H9 (cell line): ENCODE data around the gene NPTN. TPM values are rescaled to one million over a fixed set of nuclear protein-coding genes. Genes with fewer than 3 reads are reported as not detected.

Source experiments
- DNase-seq: peaks from one replicate; pipeline ENCODE4 v3.0.0-alpha.2; 2017
- H2AFZ ChIP-seq: one replicate; pipeline ENCODE4 v1.6.1; 2013; ENCODE audit warnings: mild to moderate bottlenecking, low read length, control low read depth, moderate library complexity
- H2AK5ac ChIP-seq: 2 replicates; pipeline ENCODE4 v1.6.1; 2013; ENCODE audit warnings: low read length, control low read depth, mixed read lengths; ENCODE audit not compliant: insufficient read length
- H2BK120ac ChIP-seq: one replicate; pipeline ENCODE4 v1.6.1; 2013; ENCODE audit warnings: low read depth, mild to moderate bottlenecking, low read length, control low read depth, inconsistent platforms; ENCODE audit not compliant: poor library complexity, severe bottlenecking
- H2BK12ac ChIP-seq: 2 replicates; pipeline ENCODE4 v1.6.1; 2013; ENCODE audit warnings: low read length, control low read depth, mixed read lengths, low read depth; ENCODE audit not compliant: insufficient read length
- H2BK15ac ChIP-seq: 2 replicates; pipeline ENCODE4 v1.6.1; 2013; ENCODE audit warnings: low read depth, low read length, control low read depth
- H2BK20ac ChIP-seq: one replicate; pipeline ENCODE4 v1.6.1; 2013; ENCODE audit warnings: low read depth, mild to moderate bottlenecking, low read length, control low read depth, inconsistent platforms; ENCODE audit not compliant: poor library complexity, severe bottlenecking
- H2BK5ac ChIP-seq: 2 replicates; pipeline ENCODE4 v1.6.1; 2013; ENCODE audit warnings: low read length, control low read depth, mixed read lengths; ENCODE audit not compliant: insufficient read length
- H3K14ac ChIP-seq: 2 replicates; pipeline ENCODE4 v1.6.1; 2013; ENCODE audit warnings: low read length, control low read depth; ENCODE audit not compliant: insufficient read depth
- H3K18ac ChIP-seq: 2 replicates; pipeline ENCODE4 v1.6.1; 2013; ENCODE audit warnings: low read depth, mild to moderate bottlenecking, mixed read lengths, low read length, control low read depth; ENCODE audit not compliant: insufficient read length
- H3K23ac ChIP-seq: 2 replicates; pipeline ENCODE4 v1.6.1; 2013; ENCODE audit warnings: low read length, control low read depth, mixed read lengths, low read depth; ENCODE audit not compliant: insufficient read length
- H3K23me2 ChIP-seq: 2 replicates; pipeline ENCODE4 v1.6.1; 2013; ENCODE audit warnings: low read depth, mild to moderate bottlenecking, mixed read lengths, low read length, control low read depth; ENCODE audit not compliant: insufficient read length, poor library complexity, severe bottlenecking
- H3K27ac ChIP-seq: 2 replicates; pipeline ENCODE4 v1.5.1; 2013; ENCODE audit warnings: low read length, control low read depth, mixed read lengths, low read depth; ENCODE audit not compliant: insufficient read length
- H3K27me3 ChIP-seq: 2 replicates; pipeline ENCODE4 v1.6.1; 2013; ENCODE audit warnings: low read length, control low read depth, inconsistent platforms; ENCODE audit not compliant: insufficient read depth
- H3K4ac ChIP-seq: 2 replicates; pipeline ENCODE4 v1.6.1; 2013; ENCODE audit warnings: low read depth, mild to moderate bottlenecking, control low read depth, inconsistent platforms, low read length, moderate library complexity
- H3K4me1 ChIP-seq: 2 replicates; pipeline ENCODE4 v1.6.1; 2013; ENCODE audit warnings: low read length, control low read depth, inconsistent platforms; ENCODE audit not compliant: insufficient read depth
- H3K4me2 ChIP-seq: 2 replicates; pipeline ENCODE4 v1.6.1; 2013; ENCODE audit warnings: low read length, control low read depth, mixed read lengths; ENCODE audit not compliant: insufficient read length, insufficient read depth
- H3K56ac ChIP-seq: 2 replicates; pipeline ENCODE4 v1.6.1; 2013; ENCODE audit warnings: low read depth, mild to moderate bottlenecking, mixed read lengths, low read length, control low read depth; ENCODE audit not compliant: insufficient read length
- H3K79me1 ChIP-seq: 2 replicates; pipeline ENCODE4 v1.6.1; 2013; ENCODE audit warnings: low read depth, mild to moderate bottlenecking, moderate library complexity, low read length, control low read depth, inconsistent platforms; ENCODE audit not compliant: insufficient read depth, poor library complexity, severe bottlenecking
- H3K79me2 ChIP-seq: 2 replicates; pipeline ENCODE4 v1.6.1; 2013; ENCODE audit warnings: low read length, control low read depth, inconsistent platforms; ENCODE audit not compliant: insufficient read depth
- H3K9ac ChIP-seq: 2 replicates; pipeline ENCODE4 v1.6.1; 2013; ENCODE audit warnings: low read length, control low read depth, mixed read lengths; ENCODE audit not compliant: insufficient read length; ENCODE audit errors: extremely low read depth
- H3K9me3 ChIP-seq: one replicate; pipeline ENCODE4 v1.6.1; 2013; ENCODE audit warnings: low read depth, low read length, inconsistent platforms; ENCODE audit not compliant: control insufficient read depth
- H3T11ph ChIP-seq: one replicate; pipeline ENCODE4 v1.6.1; 2013; ENCODE audit warnings: mild to moderate bottlenecking, low read length, control low read depth, inconsistent platforms
- H4K20me1 ChIP-seq: one replicate; pipeline ENCODE4 v1.6.1; 2013; ENCODE audit not compliant: control insufficient read depth, insufficient read length, insufficient read depth
- H4K5ac ChIP-seq: 2 replicates; pipeline ENCODE4 v1.6.1; 2013; ENCODE audit warnings: low read depth, mild to moderate bottlenecking, mixed read lengths, low read length, control low read depth; ENCODE audit not compliant: insufficient read length
- H4K8ac ChIP-seq: replicated peaks from 2 replicates; pipeline ENCODE4 v1.6.1; 2013; ENCODE audit warnings: low read length, control low read depth, mixed read lengths, low read depth; ENCODE audit not compliant: insufficient read length
- H4K91ac ChIP-seq: 2 replicates; pipeline ENCODE4 v1.6.1; 2013; ENCODE audit warnings: low read depth, mild to moderate bottlenecking, moderate library complexity, mixed read lengths, low read length, control low read depth; ENCODE audit not compliant: insufficient read length
- H3K27ac Mint-ChIP-seq, 3 experiments: 2 replicates in 2 of 3; 3 replicates in 1 of 3; pipeline ENCODE4 v1.8.0; 2020 to 2021; ENCODE audit warnings: mixed read lengths in 3 of 3, mild to moderate bottlenecking in 1 of 3, moderate library complexity in 1 of 3
- H3K27me3 Mint-ChIP-seq: 2 replicates; pipeline ENCODE4 v1.8.0; 2021; ENCODE audit warnings: low read depth, mild to moderate bottlenecking, moderate library complexity, mixed read lengths
- H3K36me3 Mint-ChIP-seq, 3 experiments: 2 replicates in 2 of 3; 3 replicates in 1 of 3; pipeline ENCODE4 v1.8.0; 2020 to 2021; ENCODE audit warnings: low read depth in 3 of 3, mixed read lengths in 3 of 3; ENCODE audit not compliant: insufficient read depth in 1 of 3
- H3K4me1 Mint-ChIP-seq, 2 experiments: 2 replicates each; pipeline ENCODE4 v1.8.0; 2020; ENCODE audit warnings: mixed read lengths in 2 of 2
- H3K4me3 Mint-ChIP-seq, 2 experiments: 2 replicates in 1 of 2; 3 replicates in 1 of 2; pipeline ENCODE4 v1.8.0; 2020 to 2021; ENCODE audit warnings: mild to moderate bottlenecking in 2 of 2, mixed read lengths in 2 of 2, moderate library complexity in 1 of 2
- H3K9me3 Mint-ChIP-seq, 2 experiments: 2 replicates in 1 of 2; 3 replicates in 1 of 2; pipeline ENCODE4 v1.8.0; 2020; ENCODE audit warnings: mild to moderate bottlenecking in 2 of 2, mixed read lengths in 2 of 2, moderate library complexity in 1 of 2
- WGBS: extraction: QIAGEN DNeasy Blood & Tissue Kit; methylation state at CpG from one replicate; pipeline ENCODE4 v1.1.7; 2013; ENCODE audit warnings: missing lambda C conversion rate, low lambda C conversion rate, mixed read lengths; ENCODE audit not compliant: insufficient read length; ENCODE audit errors: extremely low coverage; 5-methylcytosine and 5-hydroxymethylcytosine counted together
- total RNA-seq: library from RNA; stranded (reverse); gene quantifications from 2 replicates; pipeline ENCODE4 v1.2.1, GENCODE V29; 2021
- TF ChIP-seq, protein P1 (sequence below): fragments of 200-600 bp; sonication (generic); conservative IDR thresholded peaks from 3 replicates; pipeline ENCODE4 v1.8.0; 2021; ENCODE audit warnings: antibody characterized with exemption, mild to moderate bottlenecking

NPTN gene
- total RNA-seq, 1 experiment from 2014 or later, result 89.1 TPM

DNA sequence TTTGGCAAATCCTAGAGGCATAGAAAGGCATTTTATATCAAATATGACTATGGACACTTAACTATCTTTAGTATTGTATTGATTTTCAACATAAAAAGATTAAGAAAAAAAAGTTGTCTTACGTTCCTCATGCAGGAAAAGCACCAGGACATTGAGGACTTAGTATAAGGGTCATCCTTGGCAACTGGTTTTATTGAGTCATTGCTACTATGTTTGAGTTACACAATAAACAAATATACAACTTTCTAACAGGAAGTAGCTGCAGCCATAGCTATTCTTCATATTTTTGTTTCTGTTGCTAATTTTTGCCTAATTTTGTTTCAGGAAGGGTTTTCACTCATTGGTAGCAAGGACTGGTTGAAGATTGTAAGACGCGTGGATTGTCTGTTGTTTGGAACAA, 93.0 kb downstream of the NPTN start:
- no CpG with 5 or more reads among the region's 3 CpGs for WGBS
- no peak overlapping the region for H3K27ac ChIP-seq
- no peak overlapping the region for H4K8ac ChIP-seq

More for the DNA sequence above, 93.0 kb downstream of the NPTN start:
- no peak overlapping the region for H3K18ac ChIP-seq
- Mint-ChIP-seq H3K27ac (no peak overlapping the region), H3K36me3 (no peaks in the 10 kb centered on the region), H3K9me3 (no peaks in the 10 kb centered on the region), H3K27me3 (no peaks in the 10 kb centered on the region), H3K4me3 (no peak overlapping the region), H3K4me1 (no peaks in the 10 kb centered on the region)
- TF ChIP-seq, protein P1, sequence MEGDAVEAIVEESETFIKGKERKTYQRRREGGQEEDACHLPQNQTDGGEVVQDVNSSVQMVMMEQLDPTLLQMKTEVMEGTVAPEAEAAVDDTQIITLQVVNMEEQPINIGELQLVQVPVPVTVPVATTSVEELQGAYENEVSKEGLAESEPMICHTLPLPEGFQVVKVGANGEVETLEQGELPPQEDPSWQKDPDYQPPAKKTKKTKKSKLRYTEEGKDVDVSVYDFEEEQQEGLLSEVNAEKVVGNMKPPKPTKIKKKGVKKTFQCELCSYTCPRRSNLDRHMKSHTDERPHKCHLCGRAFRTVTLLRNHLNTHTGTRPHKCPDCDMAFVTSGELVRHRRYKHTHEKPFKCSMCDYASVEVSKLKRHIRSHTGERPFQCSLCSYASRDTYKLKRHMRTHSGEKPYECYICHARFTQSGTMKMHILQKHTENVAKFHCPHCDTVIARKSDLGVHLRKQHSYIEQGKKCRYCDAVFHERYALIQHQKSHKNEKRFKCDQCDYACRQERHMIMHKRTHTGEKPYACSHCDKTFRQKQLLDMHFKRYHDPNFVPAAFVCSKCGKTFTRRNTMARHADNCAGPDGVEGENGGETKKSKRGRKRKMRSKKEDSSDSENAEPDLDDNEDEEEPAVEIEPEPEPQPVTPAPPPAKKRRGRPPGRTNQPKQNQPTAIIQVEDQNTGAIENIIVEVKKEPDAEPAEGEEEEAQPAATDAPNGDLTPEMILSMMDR, result no peak
- no peak overlapping the region for H4K5ac ChIP-seq
- no peak overlapping the region for H3K56ac ChIP-seq
- H3T11ph ChIP-seq, result no peak overlapping the region
- H2BK12ac ChIP-seq, result no peak overlapping the region
- H3K9ac ChIP-seq, result no peak overlapping the region
- H3K23me2 ChIP-seq, result no peaks in the 10 kb centered on the region
- H4K20me1 ChIP-seq, result no peaks in the 10 kb centered on the region
- H2BK120ac ChIP-seq, result no peak overlapping the region
- H3K27me3 ChIP-seq, result no peaks in the 10 kb centered on the region
- H3K14ac ChIP-seq, result no peak overlapping the region
- no peak overlapping the region for H2BK15ac ChIP-seq
- no peak overlapping the region for H2AFZ ChIP-seq
- H3K79me2 ChIP-seq, result no peaks in the 10 kb centered on the region
- no peak overlapping the region for H2BK20ac ChIP-seq
- no peak overlapping the region for H2AK5ac ChIP-seq
- H3K4me2 ChIP-seq, result no peak overlapping the region
- no peaks in the 10 kb centered on the region for H3K79me1 ChIP-seq
- H4K91ac ChIP-seq, result no peak overlapping the region
- no peak overlapping the region for H2BK5ac ChIP-seq
- H3K23ac ChIP-seq, result no peak overlapping the region
- no peaks in the 10 kb centered on the region for H3K4me1 ChIP-seq
- no peaks in the 10 kb centered on the region for H3K9me3 ChIP-seq
- H3K4ac ChIP-seq, result no peak overlapping the region
- DNase-seq, result no peak
